ENCODE measurements around the gene ELSPBP1.
"Not testable (repeated sequence)": the region's sequence is repeated elsewhere in the genome, so short reads cannot be mapped to it uniquely, and the experiment has no call there.

ELSPBP1 gene

GRCh38 chr19:48053856-48054255 lies 59.4 kb downstream of the ELSPBP1 start:
- no peak overlapping the region for H3K4me3 Mint-ChIP-seq
- H3K27ac Mint-ChIP-seq = no peak overlapping the region
- H3K4me1 Mint-ChIP-seq (ENCODE audit: low read depth in 2 of 2) = no peaks in the 10 kb centered on the region
- H3K36me3 Mint-ChIP-seq (ENCODE audit: insufficient read depth) = peaks cover 6% of the 10 kb centered on the region
- H3K27me3 Mint-ChIP-seq = peaks cover 0 to 21% of the 10 kb centered on the region in 2 donors
- no peak for ATAC-seq (replicated peaks)
- H3K9me3 Mint-ChIP-seq = peaks cover 0 to 3% of the 10 kb centered on the region in 2 donors
- no peak for DNase-seq

- H3K36me3 Mint-ChIP-seq (ENCODE audit: insufficient read depth) = peaks cover 3% of the 10 kb centered on the region
- H3K27me3 Mint-ChIP-seq = peaks cover 0 to 23% of the 10 kb centered on the region in 2 donors
- H3K4me3 Mint-ChIP-seq = no peak overlapping the region
- H3K9me3 Mint-ChIP-seq = no peaks in the 10 kb centered on the region
- DNase-seq (no peak), ATAC-seq (replicated peaks) (no peak)
- no peaks in the 10 kb centered on the region for H3K4me1 Mint-ChIP-seq (ENCODE audit: low read depth in 2 of 2)
- no peak overlapping the region for H3K27ac Mint-ChIP-seq
These were observed 64.9 kb downstream of the ELSPBP1 start for GRCh38 chr19:48059331-48059730.

- no peaks in the 10 kb centered on the region for H3K36me3 Mint-ChIP-seq (ENCODE audit: insufficient read depth)
- H3K4me1 Mint-ChIP-seq (ENCODE audit: low read depth in 2 of 2) = no peaks in the 10 kb centered on the region
- DNase-seq (no peak), ATAC-seq (replicated peaks) (no peak)
- no peak overlapping the region for H3K4me3 Mint-ChIP-seq
- H3K27ac Mint-ChIP-seq = no peak overlapping the region
- H3K9me3 Mint-ChIP-seq = no peaks in the 10 kb centered on the region
- peaks cover 0 to 23% of the 10 kb centered on the region in 2 donors for H3K27me3 Mint-ChIP-seq
These were observed 65.9 kb downstream of the ELSPBP1 start for GRCh38 chr19:48060381-48060780.

- Mint-ChIP-seq H3K9me3 (no peaks in the 10 kb centered on the region), H3K27me3 (peaks cover 0 to 23% of the 10 kb centered on the region in 2 donors), H3K36me3 (ENCODE audit: insufficient read depth) (no peaks in the 10 kb centered on the region), H3K4me1 (ENCODE audit: low read depth in 2 of 2) (no peaks in the 10 kb centered on the region), H3K4me3 (no peak overlapping the region), H3K27ac (no peak overlapping the region)
- ATAC-seq (replicated peaks) = no peak
- DNase-seq = no peak
These were observed 67.2 kb downstream of the ELSPBP1 start for GRCh38 chr19:48061401-48062344.

- no peaks in the 10 kb centered on the region for H3K4me1 Mint-ChIP-seq (ENCODE audit: low read depth in 2 of 2)
- no peaks in the 10 kb centered on the region for H3K9me3 Mint-ChIP-seq
- peaks cover 0 to 23% of the 10 kb centered on the region in 2 donors for H3K27me3 Mint-ChIP-seq
- H3K27ac Mint-ChIP-seq = no peak overlapping the region
- no peaks in the 10 kb centered on the region for H3K36me3 Mint-ChIP-seq (ENCODE audit: insufficient read depth)
- DNase-seq (no peak), ATAC-seq (replicated peaks) (no peak)
- H3K4me3 Mint-ChIP-seq = no peak overlapping the region
These were observed 70.1 kb downstream of the ELSPBP1 start for GRCh38 chr19:48064509-48064908.

- ATAC-seq (replicated peaks) (no peak), DNase-seq (no peak)
- Mint-ChIP-seq H3K27ac (no peak overlapping the region), H3K9me3 (no peaks in the 10 kb centered on the region), H3K4me3 (no peak overlapping the region), H3K36me3 (ENCODE audit: insufficient read depth) (no peaks in the 10 kb centered on the region), H3K27me3 (peaks cover 0 to 4% of the 10 kb centered on the region in 2 donors), H3K4me1 (ENCODE audit: low read depth in 2 of 2) (no peaks in the 10 kb centered on the region)
These were observed 75.0 kb downstream of the ELSPBP1 start for GRCh38 chr19:48069435-48069834.

- not testable (repeated sequence) for H3K9me3 Mint-ChIP-seq; H3K27me3 Mint-ChIP-seq; H3K4me1 Mint-ChIP-seq (ENCODE audit: low read depth in 2 of 2); H3K4me3 Mint-ChIP-seq; H3K27ac Mint-ChIP-seq; DNase-seq; H3K36me3 Mint-ChIP-seq (ENCODE audit: insufficient read depth); ATAC-seq (replicated peaks)
These were observed 75.8 kb downstream of the ELSPBP1 start for GRCh38 chr19:48070177-48070769.
